ENCODE results near the gene SMIM5. TPM values are rescaled to one million over a fixed set of nuclear protein-coding genes. Genes with fewer than 3 reads are reported as not detected.
A peak's percentile ranks its signal among the peaks of the same experiment; 100 is the strongest.

Gene SMIM5
- total and polyA plus RNA-seq, 2 of the 13 experiments (the other 11 are each of a cell fraction or from before 2014, with no cell fraction given): not detected

- TF ChIP-seq ZNF138 (CRISPR knock-in tag; IDR thresholded peaks at IDR 0.05; ENCODE audit: low read depth) (no peak), POLR2A (IDR thresholded peaks at IDR 0.05; ENCODE audit: insufficient read depth in 1 of 2, low read depth in 2 of 2, low read length in 2 of 2) (peak in 1 of 2 experiments; percentile 72; a peak in 1 of 4 replicates), HMGA1 (CRISPR knock-in tag; conservative IDR thresholded peaks at IDR 0.05) (no peak), ZNF672 (CRISPR knock-in tag; IDR thresholded peaks at IDR 0.05) (no peak), HNRNPUL1 (IDR thresholded peaks at IDR 0.05; ENCODE audit: low read depth, low read length) (no peak), KLF9 (CRISPR knock-in tag; IDR thresholded peaks at IDR 0.05; ENCODE audit: low read depth) (no peak), AGO1 (IDR thresholded peaks at IDR 0.05; ENCODE audit: low read depth, low read length, poor library complexity, severe bottlenecking) (no peak), UBTF (CRISPR knock-in tag; IDR thresholded peaks at IDR 0.05) (peak; percentile 51; the same call in 1 of the 2 replicates), HDAC2 (CRISPR knock-in tag; IDR thresholded peaks at IDR 0.05) (no peak), TGIF2 (CRISPR knock-in tag; IDR thresholded peaks at IDR 0.05) (no peak), ZNF850 (CRISPR knock-in tag; conservative IDR thresholded peaks at IDR 0.05) (no peak), ZNF691 (CRISPR knock-in tag; IDR thresholded peaks at IDR 0.05; ENCODE audit: borderline replicate concordance, low read depth) (no peak), NFATC3 (CRISPR knock-in tag; IDR thresholded peaks at IDR 0.05) (no peak), PRDM10 (CRISPR knock-in tag; IDR thresholded peaks at IDR 0.05; ENCODE audit: low read depth) (no peak), ZNF260 (CRISPR knock-in tag; IDR thresholded peaks at IDR 0.05; ENCODE audit: borderline replicate concordance, low read depth) (no peak), ZNF644 (CRISPR knock-in tag; IDR thresholded peaks at IDR 0.05; ENCODE audit: low read depth) (no peak), ZNF580 (CRISPR knock-in tag; IDR thresholded peaks at IDR 0.05; ENCODE audit: borderline replicate concordance, low read depth) (no peak), ZBTB46 (CRISPR knock-in tag; IDR thresholded peaks at IDR 0.05; ENCODE audit: borderline replicate concordance) (no peak), ARNT (IDR thresholded peaks at IDR 0.05) (no peak), MXD1 (CRISPR knock-in tag; IDR thresholded peaks at IDR 0.05) (0 out of 2 replicates have a peak, but pooled peaks have one; percentile 12)
Measured at GRCh38 chr17:75589012-75589918, 44.0 kb upstream of the SMIM5 start (continued).

All from HepG2 (cell line).